NCI-H1048 (cell line): ENCODE results near the gene NOD2.

Source experiments
- DNase-seq: peaks from one replicate; lab custom pipeline; 2025; lab: John Stamatoyannopoulos, UW

The NOD2 gene

GRCh38 chr16:50694206-50694605 lies 800 bp downstream of the NOD2 start:
- DNase-seq, result no peak

- no peak for DNase-seq
Measured at GRCh38 chr16:50695017-50696000, 1.9 kb downstream of the NOD2 start.

GRCh38 chr16:50696126-50696525 lies 2.7 kb downstream of the NOD2 start:
- no peak for DNase-seq

DNA sequence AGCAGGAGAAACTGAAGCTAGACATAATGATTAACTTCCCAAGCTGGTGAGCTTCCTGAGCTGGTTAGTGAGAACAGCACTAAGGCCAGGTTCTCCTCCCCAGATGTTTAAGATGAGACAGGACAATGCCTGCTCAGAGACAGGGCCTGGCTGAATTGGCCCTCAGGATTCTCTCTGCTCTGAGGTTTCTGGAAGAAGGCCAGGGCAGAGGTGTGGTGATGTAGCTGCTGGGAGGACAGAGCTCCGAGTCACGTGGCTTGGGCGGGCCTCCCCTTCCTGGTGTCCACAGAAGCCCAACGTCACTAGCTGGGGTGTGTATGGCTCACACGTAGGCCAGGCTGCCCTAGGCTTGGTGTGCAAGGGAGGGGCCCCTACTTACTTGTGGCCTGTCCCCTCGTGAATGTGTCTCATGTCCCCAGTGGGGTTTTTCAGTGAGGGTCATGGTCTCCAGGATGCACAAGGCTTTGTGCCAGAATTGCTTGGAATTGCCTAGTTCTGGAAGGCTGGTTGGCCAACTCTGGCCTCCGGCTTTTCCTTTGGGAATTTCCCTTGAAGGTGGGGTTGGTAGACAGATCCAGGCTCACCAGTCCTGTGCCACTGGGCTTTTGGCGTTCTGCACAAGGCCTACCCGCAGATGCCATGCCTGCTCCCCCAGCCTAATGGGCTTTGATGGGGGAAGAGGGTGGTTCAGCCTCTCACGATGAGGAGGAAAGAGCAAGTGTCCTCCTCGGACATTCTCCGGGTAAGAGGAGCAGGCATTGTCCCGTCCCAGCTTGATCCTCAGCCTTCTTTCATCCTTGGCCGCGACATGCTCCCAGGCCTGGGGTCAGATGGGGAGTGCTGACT lies 3.4 kb downstream of the NOD2 start:
- DNase-seq, result no peak

DNA sequence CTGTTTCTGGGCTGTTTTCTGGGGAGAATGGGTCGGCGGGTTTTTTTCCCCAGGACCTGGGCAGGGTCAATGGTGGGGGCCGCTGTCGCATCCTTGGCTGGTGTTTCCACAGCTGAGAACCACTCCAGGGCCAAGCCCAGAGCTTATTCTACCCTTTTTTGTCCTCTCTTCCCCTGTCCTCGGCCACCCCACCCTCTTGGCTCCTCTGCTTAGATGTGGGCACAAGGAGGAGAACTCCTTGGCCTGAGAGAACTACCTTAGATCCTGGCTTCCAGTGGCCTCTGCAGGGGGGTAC lies 4.0 kb downstream of the NOD2 start:
- no peak for DNase-seq

GRCh38 chr16:50697881-50698767 lies 4.7 kb downstream of the NOD2 start:
- DNase-seq, result no peak

GRCh38 chr16:50699326-50700159 lies 6.1 kb downstream of the NOD2 start:
- DNase-seq, result no peak

DNA sequence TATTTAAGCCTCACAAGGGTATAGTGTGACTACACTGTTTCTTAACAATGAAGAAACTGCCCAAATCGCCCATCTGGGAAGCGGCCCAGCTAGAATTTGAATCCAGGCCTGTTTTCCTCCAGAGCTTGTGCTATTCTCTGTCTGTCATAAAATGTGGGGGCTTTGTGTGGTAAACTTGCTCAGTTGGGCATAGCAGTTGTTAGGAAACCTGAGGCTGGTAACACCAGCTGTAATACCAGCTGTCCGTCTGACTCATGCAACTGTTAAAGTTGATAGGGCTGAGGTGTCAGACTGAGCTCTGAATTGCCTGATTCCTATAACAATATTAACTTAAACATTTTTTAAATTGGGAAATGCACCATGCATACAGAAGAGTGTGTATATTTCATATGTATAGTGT lies 9.3 kb downstream of the NOD2 start:
- no peak for DNase-seq

GRCh38 chr16:50704245-50704644 lies 10.8 kb downstream of the NOD2 start:
- DNase-seq, result no peak

GRCh38 chr16:50705436-50706110 lies 12.2 kb downstream of the NOD2 start:
- no peak for DNase-seq

- no peak for DNase-seq
Measured at GRCh38 chr16:50706250-50706649, 12.8 kb downstream of the NOD2 start.

DNA sequence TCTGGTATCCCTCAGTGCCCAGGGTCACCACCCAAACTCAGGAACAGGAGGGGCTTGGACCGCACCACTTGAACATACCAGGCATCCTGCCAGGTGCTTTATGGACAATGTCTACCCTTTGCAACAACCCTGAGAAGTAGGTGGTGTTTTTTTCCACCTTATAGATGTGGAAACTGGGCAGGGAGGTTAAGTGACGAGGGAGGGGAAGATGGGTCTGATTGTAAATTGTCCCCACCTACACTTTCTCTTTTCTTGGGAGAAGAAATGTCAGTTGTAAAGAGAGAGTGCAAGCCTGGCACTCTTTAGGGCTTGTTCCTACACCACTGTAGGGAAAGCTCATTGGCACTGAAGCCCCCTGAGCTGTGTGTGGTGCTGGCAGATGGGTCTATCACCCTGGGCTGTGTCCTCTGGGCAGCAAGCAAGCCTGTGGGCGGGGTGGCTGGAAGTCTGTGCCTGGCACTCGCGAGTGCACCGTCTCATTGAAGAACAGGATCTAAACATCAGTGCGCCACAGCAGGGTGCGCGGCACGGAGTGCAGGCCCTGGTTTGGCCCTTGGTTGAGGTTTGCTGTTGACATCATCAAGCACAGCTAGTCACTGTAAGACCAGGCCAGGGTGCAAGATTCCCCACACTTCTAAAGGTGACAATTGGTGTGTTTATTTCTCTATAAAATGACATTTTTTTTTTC lies 15.1 kb downstream of the NOD2 start:
- DNase-seq, result no peak

DNA sequence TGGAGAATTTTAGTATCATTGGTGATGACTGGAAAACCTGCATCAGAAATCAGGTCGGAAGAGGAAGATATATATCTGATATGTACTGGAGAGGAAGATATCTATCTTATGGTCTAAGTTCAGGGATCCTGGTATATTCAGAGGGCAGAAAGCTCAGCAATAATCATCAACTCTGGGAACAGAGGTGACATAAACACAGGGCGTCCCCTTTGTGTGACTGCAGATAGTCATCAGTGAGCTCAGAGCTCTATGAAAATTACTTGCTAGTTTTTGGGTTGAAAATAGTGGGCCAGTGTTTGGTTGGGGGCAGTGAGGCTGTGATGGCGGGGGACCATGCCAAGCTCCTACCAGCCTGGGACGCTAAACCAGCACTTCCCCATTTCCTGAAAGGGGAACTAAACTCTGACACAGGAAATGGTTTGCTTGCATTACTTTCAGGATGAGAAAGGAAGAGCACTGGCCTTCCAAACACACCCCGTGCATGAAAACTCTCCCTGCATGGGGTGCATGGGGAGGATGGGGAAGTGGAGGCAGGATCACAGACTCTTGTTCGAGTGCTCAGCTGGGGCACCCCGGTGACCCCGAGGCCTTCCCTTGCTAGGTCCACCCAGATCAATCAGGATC lies 15.8 kb downstream of the NOD2 start:
- DNase-seq, result no peak

- no peak for DNase-seq
Measured at GRCh38 chr16:50709980-50710379, 16.6 kb downstream of the NOD2 start.

GRCh38 chr16:50711040-50711439 lies 17.6 kb downstream of the NOD2 start:
- no peak for DNase-seq

GRCh38 chr16:50711862-50712559 lies 18.6 kb downstream of the NOD2 start:
- DNase-seq, result no peak

GRCh38 chr16:50712560-50712898 lies 19.1 kb downstream of the NOD2 start:
- DNase-seq, result no peak

- no peak for DNase-seq
Measured at GRCh38 chr16:50712956-50713355, 19.6 kb downstream of the NOD2 start.

- DNase-seq, result no peak
Measured at GRCh38 chr16:50717091-50717490, 23.7 kb downstream of the NOD2 start.
